Mucosa of stomach (tissue), 1 donor: ENCODE data around the gene MYLK3.

Experiments used
- H3K27me3 ChIP-seq: one replicate; pipeline ENCODE4 v1.7.0; 2013; ENCODE audit warnings: mild to moderate bottlenecking, low read length; ENCODE audit not compliant: control insufficient read depth, insufficient read depth
- H3K36me3 ChIP-seq: one replicate; pipeline ENCODE4 v1.7.0; 2013; ENCODE audit warnings: low read length; ENCODE audit not compliant: control insufficient read depth, insufficient read depth
- H3K4me1 ChIP-seq: one replicate; pipeline ENCODE4 v1.7.0; 2013; ENCODE audit warnings: mild to moderate bottlenecking, low read length; ENCODE audit not compliant: control insufficient read depth, insufficient read depth
- H3K4me3 ChIP-seq: one replicate; pipeline ENCODE4 v1.7.0; 2013; ENCODE audit warnings: low read length
- H3K9ac ChIP-seq: one replicate; pipeline ENCODE4 v1.7.0; 2013; ENCODE audit warnings: mild to moderate bottlenecking, low read length, moderate library complexity
- H3K9me3 ChIP-seq: one replicate; pipeline ENCODE4 v1.7.0; 2013; ENCODE audit warnings: mild to moderate bottlenecking, low read length, moderate library complexity; ENCODE audit not compliant: control insufficient read depth
- donor health status: Pancreatic carcinoma.

The MYLK3 gene

DNA sequence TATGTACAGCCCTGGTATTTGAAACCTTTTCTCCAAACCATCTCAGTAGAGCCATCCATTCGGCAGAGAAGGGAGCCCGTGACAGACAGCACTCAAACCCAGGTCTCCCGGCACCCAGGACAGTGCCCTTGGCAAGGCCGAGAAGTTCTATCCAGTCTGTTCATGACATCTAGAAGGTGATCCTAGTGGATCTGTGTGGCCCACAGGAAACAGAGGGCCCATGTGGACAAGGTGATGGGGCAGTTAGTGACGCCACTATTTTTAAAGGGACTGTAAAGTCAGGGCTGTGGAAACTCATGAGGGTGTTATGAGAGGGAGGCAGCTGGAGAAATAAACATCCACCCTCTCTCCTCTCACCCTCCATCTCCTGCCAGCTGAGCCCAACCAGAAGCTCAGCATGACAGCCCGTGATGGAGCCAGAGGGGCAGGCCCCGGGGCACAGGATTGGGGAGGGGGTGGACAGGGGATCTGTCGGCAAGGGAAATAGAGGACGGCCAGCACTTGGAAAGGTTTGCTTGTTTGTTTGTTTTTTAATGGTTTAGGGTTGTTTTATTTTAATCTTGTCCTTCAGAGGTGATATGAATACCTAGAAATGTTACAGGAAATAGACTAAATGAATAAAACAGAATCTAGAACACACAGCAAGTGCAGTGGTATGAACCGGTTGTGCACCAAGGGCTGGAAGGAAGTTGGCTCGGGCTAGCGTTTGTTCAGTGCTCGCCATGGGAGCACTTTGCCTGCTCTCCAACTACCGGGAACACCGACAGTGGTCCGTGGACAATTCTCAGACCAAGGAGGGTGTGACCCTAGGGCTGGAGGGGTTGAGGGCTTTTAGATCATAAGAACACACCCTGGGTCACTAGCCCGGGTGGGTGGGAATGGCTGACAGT, 17.1 kb downstream of the MYLK3 start:
- no peaks in the 10 kb centered on the region for H3K27me3 ChIP-seq
- no peaks in the 10 kb centered on the region for H3K4me1 ChIP-seq
- no peak overlapping the region for H3K4me3 ChIP-seq
- H3K36me3 ChIP-seq, result no peaks in the 10 kb centered on the region
- no peak overlapping the region for H3K9ac ChIP-seq
- no peaks in the 10 kb centered on the region for H3K9me3 ChIP-seq

DNA sequence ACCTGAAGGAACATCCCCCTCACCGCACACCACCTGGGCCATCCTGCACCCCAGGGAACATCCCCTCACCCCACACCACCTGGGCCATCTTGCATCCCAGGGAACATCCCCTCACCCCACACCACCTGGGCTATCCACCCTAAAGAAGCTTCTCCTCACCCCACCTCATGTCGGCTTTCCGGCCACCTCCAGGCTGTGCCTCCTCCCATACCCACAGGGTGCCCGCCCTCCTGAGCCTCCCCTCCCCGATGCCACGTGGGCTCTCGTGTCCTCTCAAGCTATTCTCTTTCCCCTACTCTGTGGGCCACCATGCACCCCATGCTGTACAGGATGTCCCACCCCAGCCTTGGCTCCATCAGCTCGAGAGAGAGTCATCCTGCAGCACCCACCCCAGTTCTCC, 18.0 kb downstream of the MYLK3 start:
- Histone ChIP-seq H3K9me3 (no peaks in the 10 kb centered on the region), H3K4me1 (no peaks in the 10 kb centered on the region)

DNA sequence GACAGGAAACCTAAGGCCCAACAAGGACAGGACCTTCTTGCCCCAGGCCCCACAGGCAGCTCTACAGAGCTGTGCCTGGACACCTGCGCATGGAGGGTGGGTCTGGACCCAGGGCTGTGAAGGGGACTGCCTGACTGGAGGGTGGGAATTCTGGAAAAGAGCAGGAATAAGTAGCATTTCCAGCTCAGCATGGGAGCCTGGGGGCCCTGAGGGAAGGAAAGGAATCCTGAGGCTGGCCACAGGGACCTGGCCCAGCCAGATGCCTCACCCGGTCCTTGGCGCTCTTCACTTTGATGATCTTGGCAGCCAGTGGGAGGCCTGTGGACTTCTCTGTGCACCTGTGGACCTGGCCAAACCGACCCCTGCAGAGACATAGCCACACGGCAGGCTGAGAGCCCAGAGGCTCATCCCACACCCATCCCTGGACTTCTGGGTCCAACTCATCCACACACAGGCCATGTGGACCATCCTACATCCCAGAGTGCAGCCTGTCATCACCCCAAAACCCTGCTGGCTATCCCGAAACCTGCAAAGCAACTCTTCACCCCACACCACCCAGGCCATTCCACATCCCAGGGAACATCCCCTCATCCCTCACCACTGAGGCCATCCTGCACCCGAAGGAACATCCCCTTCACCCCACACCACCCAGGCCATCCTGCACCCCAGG, 18.7 kb downstream of the MYLK3 start:
- H3K27me3 ChIP-seq, result no peaks in the 10 kb centered on the region
- no peaks in the 10 kb centered on the region for H3K4me1 ChIP-seq
- no peaks in the 10 kb centered on the region for H3K9me3 ChIP-seq
- H3K9ac ChIP-seq, result no peak overlapping the region
- H3K36me3 ChIP-seq, result no peaks in the 10 kb centered on the region
- H3K4me3 ChIP-seq, result no peak overlapping the region

More for the DNA sequence above, 18.0 kb downstream of the MYLK3 start:
- Histone ChIP-seq H3K9ac (no peak overlapping the region), H3K27me3 (no peaks in the 10 kb centered on the region), H3K4me3 (no peak overlapping the region), H3K36me3 (no peaks in the 10 kb centered on the region)

DNA sequence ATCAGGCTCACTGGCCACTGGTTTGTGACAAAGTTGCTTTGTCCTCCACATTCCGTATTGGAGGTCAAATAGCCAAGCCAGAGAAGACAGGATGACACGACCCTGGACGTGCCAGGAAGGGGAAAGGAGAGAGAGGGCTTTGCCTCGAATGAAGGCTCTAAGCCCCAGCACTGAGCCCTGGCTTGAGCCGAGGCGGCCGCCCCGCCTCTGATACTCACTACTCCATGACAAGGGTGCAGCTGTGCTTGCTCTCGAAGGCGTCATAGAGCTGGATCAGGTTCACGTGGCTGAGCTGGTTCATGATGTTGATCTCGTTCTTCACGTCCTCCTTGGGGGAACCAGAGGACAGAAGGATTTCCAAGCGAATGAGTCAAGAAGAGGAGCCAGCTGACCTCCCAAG, 19.3 kb downstream of the MYLK3 start:
- no peak overlapping the region for H3K4me3 ChIP-seq
- H3K9me3 ChIP-seq, result no peaks in the 10 kb centered on the region
- H3K9ac ChIP-seq, result no peak overlapping the region
- H3K36me3 ChIP-seq, result no peaks in the 10 kb centered on the region
- no peaks in the 10 kb centered on the region for H3K27me3 ChIP-seq
- H3K4me1 ChIP-seq, result no peaks in the 10 kb centered on the region

DNA sequence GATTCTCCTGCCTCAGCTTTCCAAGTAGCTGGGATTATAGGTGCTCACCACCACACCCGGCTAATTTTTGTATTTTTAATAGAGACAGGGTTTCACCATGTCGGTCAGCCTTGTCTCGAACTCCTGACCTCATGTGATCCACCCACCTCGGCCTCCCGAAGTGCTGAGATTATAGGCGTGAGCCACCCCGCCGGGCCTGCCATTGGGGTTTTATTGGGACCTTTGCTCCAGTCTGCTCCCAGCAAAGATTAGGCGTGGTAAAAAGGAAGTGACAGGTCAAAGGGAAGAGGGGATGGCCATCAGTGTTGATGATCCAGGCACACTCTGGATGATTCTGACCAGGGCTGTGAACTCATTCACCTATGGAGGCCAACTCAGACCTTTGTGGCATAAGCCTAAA, 20.5 kb downstream of the MYLK3 start:
- Histone ChIP-seq H3K27me3 (no peaks in the 10 kb centered on the region), H3K9me3 (no peaks in the 10 kb centered on the region), H3K4me3 (no peak overlapping the region), H3K4me1 (no peaks in the 10 kb centered on the region), H3K36me3 (no peaks in the 10 kb centered on the region), H3K9ac (no peak overlapping the region)

DNA sequence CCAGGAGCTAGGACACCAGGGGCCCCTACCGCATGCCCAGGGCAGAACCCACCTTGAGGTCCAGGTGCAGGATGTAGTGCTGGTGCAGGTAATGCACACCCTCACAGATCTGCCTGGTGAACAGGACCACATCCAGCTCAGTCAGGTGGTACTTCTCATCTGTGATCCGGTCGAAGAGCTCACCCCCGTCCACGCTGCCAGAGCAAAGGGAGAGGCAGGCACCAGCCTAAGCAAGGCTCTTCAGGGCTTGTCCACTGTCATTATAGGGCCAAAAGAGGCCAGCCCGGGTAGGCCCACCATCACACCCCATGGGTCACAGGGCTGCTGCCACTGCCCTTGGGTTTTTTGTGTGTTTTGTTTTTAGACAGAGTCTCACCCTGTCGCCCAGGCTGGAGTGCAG, 21.0 kb downstream of the MYLK3 start:
- Histone ChIP-seq H3K4me3 (no peak overlapping the region), H3K4me1 (no peaks in the 10 kb centered on the region), H3K36me3 (no peaks in the 10 kb centered on the region), H3K9me3 (no peaks in the 10 kb centered on the region), H3K27me3 (no peaks in the 10 kb centered on the region), H3K9ac (no peak overlapping the region)

DNA sequence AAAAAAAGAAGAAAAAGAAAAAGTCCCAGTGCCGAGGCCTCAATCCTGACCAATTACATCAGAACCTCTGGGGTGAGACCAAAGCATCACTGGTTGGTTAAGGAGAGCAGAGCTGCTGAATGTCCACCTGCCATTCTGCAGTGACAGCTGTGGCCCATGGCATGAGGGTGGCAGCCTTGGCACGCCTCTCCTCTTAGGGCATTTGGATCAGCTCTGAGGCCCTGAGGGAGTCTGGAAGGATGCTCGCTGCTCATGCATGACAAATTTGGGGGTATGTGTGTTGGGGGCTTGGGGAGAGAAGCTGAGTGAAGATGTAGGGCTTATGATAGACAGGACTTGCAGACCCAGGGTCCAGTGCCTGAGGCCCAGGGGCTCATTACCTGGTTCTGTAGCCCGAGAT, 26.3 kb downstream of the MYLK3 start:
- Histone ChIP-seq H3K9ac (no peak overlapping the region), H3K36me3 (no peaks in the 10 kb centered on the region), H3K4me3 (no peak overlapping the region), H3K27me3 (no peaks in the 10 kb centered on the region), H3K4me1 (no peaks in the 10 kb centered on the region), H3K9me3 (no peaks in the 10 kb centered on the region)

DNA sequence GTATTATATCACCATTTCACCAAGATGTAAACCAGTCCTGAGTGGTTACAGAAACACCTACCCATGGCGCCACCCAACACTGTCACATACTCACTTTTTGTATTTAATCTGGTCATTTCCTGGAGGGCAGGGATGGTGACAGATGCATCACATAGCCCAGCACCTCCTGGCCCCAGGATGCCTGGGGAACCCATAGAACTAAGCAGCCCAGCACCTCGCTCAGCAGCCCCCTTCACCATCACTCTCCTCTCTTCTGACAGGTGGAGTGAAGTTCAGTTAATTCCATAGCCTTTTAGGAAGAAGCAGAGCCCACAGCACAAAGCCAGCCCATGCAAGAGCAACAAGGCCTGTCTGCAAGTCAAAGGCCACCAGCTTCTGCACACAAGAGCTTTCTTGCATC, 27.5 kb downstream of the MYLK3 start:
- Histone ChIP-seq H3K4me3 (no peak overlapping the region), H3K9me3 (no peaks in the 10 kb centered on the region), H3K4me1 (no peaks in the 10 kb centered on the region), H3K36me3 (no peaks in the 10 kb centered on the region), H3K9ac (no peak overlapping the region), H3K27me3 (no peaks in the 10 kb centered on the region)

DNA sequence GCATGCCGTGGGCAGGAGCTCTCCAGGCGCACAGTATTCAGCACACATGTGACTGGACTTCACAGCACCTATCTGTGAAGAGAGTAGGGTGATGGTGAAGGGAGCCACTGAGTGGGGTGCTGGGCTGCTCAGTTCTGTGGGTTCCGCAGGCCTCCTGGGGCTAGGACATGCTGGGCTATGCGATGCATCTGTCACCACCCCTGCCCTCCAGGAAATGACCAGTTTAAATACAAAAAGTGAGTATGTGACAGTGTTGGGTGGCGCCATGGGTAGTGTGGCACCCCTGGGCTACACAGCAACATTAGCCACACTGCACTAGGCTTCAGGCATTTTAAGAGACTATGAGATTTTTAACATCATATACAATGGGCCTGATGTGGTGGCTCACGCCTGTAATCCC, 28.6 kb downstream of the MYLK3 start:
- Histone ChIP-seq H3K9me3 (no peaks in the 10 kb centered on the region), H3K36me3 (no peaks in the 10 kb centered on the region), H3K4me3 (no peak overlapping the region), H3K4me1 (no peaks in the 10 kb centered on the region), H3K27me3 (no peaks in the 10 kb centered on the region), H3K9ac (no peak overlapping the region)

DNA sequence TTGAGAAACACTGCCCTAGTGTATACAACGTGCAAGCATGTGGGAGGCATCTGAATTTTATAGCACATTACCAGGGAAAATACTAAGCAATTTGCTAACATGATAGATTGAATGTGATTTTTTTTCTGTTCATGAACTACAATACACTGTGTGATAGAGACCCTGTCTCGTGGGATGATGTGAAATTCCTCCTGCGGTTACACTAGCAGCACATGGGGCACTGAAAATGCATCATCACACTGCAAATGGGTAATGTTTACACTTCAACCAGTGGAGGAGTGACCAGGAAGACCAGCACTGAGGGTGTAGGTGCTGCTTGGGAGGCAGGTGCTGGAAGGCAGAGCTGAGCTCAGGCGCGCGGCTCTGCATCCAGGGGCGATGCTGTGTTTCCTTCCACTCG, 29.9 kb downstream of the MYLK3 start:
- Histone ChIP-seq H3K36me3 (no peaks in the 10 kb centered on the region), H3K4me1 (no peaks in the 10 kb centered on the region), H3K27me3 (no peaks in the 10 kb centered on the region), H3K9me3 (no peaks in the 10 kb centered on the region), H3K4me3 (no peak overlapping the region), H3K9ac (no peak overlapping the region)

DNA sequence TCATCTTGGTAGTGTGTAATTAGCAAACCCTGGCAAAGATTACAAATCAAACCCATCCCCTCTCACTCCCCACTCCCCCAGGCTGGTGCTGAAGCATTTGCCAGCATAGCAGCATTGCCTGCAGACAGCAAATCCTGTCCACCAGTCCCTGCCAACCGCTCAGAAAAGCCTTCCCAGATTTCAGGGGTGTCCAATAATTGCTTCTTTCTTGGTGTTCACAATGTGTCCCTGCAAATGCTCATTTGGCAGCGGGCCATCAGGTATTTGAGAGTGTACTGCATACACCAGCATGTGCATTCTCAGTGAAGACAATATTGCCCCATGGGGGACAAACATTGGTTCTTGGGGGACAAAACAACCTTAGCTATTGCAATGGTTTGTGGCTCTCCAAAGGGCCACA, 30.5 kb downstream of the MYLK3 start:
- Histone ChIP-seq H3K27me3 (no peaks in the 10 kb centered on the region), H3K36me3 (no peaks in the 10 kb centered on the region), H3K4me1 (no peaks in the 10 kb centered on the region), H3K9me3 (no peaks in the 10 kb centered on the region), H3K4me3 (no peak overlapping the region), H3K9ac (no peak overlapping the region)

DNA sequence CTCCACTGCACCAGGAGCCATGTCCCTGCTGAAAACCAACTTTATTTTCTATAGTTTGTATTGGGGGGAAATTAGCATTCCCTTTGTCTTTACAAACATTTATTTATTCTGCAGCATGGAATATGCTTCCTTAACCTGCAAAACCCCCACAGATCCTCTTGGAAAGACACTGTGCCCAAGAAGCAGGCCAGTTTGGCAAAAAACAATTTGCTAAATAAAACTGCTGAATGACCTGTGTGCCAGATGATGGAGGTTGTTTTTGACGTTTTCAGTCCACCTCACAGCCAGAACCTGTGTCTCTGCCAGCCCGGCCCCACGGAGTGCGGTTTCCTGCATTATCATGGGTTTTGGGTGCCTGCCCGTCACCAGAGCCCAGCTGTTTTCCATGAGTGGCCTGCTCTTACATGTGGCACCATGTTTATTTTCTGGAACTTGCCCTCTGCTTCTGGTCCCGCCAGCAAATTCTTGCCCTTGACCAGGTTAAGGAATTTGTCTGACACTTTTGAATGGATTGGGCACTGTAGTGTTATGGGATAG, 32.3 kb downstream of the MYLK3 start:
- Histone ChIP-seq H3K36me3 (no peaks in the 10 kb centered on the region), H3K27me3 (no peaks in the 10 kb centered on the region), H3K4me1 (no peaks in the 10 kb centered on the region), H3K9ac (no peak overlapping the region), H3K9me3 (no peaks in the 10 kb centered on the region), H3K4me3 (no peak overlapping the region)
